PFSK-1 (cell line): ENCODE results near the gene KNOP1.

ENCODE experiments used
- FOXP2 ChIP-seq: optimal IDR thresholded peaks from 2 replicates; pipeline ENCODE3; 2011; ENCODE audit warnings: borderline replicate concordance, control low read depth, inconsistent platforms; ENCODE audit not compliant: insufficient read depth; ENCODE audit errors: extremely low read length, extremely low read depth
- POLR2AphosphoS5 ChIP-seq: IDR thresholded peaks from 2 replicates; pipeline ENCODE4 v1.6.1; 2012; ENCODE audit warnings: low read depth, mild to moderate bottlenecking, control low read depth, low read length, moderate library complexity
- REST ChIP-seq, 2 experiments: IDR thresholded peaks; 2 replicates each; pipeline versions ENCODE4 v1.6.1 to v1.8.0; 2011 to 2012; ENCODE audit warnings: low read depth in 2 of 2, low read length in 2 of 2, control low read depth in 1 of 2, inconsistent platforms in 1 of 2, mild to moderate bottlenecking in 1 of 2, moderate library complexity in 1 of 2; ENCODE audit not compliant: insufficient read depth in 1 of 2
- SIN3A ChIP-seq: IDR thresholded peaks from 2 replicates; pipeline ENCODE4 v1.6.1; 2012; ENCODE audit warnings: mild to moderate bottlenecking, low read length, moderate library complexity, borderline replicate concordance; ENCODE audit not compliant: insufficient read depth
- TAF1 ChIP-seq: IDR thresholded peaks from 2 replicates; pipeline ENCODE4 v1.6.1; 2012; ENCODE audit warnings: low read length, control low read depth, borderline replicate concordance; ENCODE audit not compliant: insufficient read depth

The KNOP1 gene

GRCh38 chr16:19715566-19715965 lies 2.5 kb downstream of the KNOP1 start:
- TF ChIP-seq REST (IDR thresholded peaks at IDR 0.05; ENCODE audit: insufficient read depth in 1 of 2, low read depth in 2 of 2, low read length in 2 of 2), result no peak
- no peak for TF ChIP-seq TAF1
- no peak for TF ChIP-seq SIN3A
- no peak for TF ChIP-seq POLR2AphosphoS5
- TF ChIP-seq FOXP2, result no peak

- no peak for TF ChIP-seq FOXP2
- TF ChIP-seq SIN3A, result no peak
- no peak for TF ChIP-seq REST (IDR thresholded peaks at IDR 0.05; ENCODE audit: insufficient read depth in 1 of 2, low read depth in 2 of 2, low read length in 2 of 2)
- no peak for TF ChIP-seq TAF1
- TF ChIP-seq POLR2AphosphoS5, result no peak
These were observed 4.3 kb downstream of the KNOP1 start for GRCh38 chr16:19713697-19714096.

GRCh38 chr16:19712418-19713058 lies 5.5 kb downstream of the KNOP1 start:
- TF ChIP-seq FOXP2 (no peak), SIN3A (no peak), POLR2AphosphoS5 (no peak), TAF1 (no peak), REST (IDR thresholded peaks at IDR 0.05; ENCODE audit: insufficient read depth in 1 of 2, low read depth in 2 of 2, low read length in 2 of 2) (no peak)

- no peak for TF ChIP-seq FOXP2
- no peak for TF ChIP-seq TAF1
- no peak for TF ChIP-seq REST (IDR thresholded peaks at IDR 0.05; ENCODE audit: insufficient read depth in 1 of 2, low read depth in 2 of 2, low read length in 2 of 2)
- TF ChIP-seq SIN3A, result no peak
- TF ChIP-seq POLR2AphosphoS5, result no peak
These were observed 6.4 kb downstream of the KNOP1 start for GRCh38 chr16:19711643-19712042.

- TF ChIP-seq REST (IDR thresholded peaks at IDR 0.05; ENCODE audit: insufficient read depth in 1 of 2, low read depth in 2 of 2, low read length in 2 of 2) (no peak), TAF1 (no peak), FOXP2 (no peak), SIN3A (no peak), POLR2AphosphoS5 (no peak)
These were observed 7.0 kb downstream of the KNOP1 start for GRCh38 chr16:19710991-19711545.
